T-helper 17 cell (primary cell): ENCODE data around the gene ASCC1. TPM values are rescaled to one million over a fixed set of nuclear protein-coding genes. Genes with fewer than 3 reads are reported as not detected.

ENCODE experiments used
- ATAC-seq: fragments of 150-1000 bp; cut with Tn5 transposase; 2 replicates; pipeline ENCODE4 v1.10.0; 2021; ENCODE audit warnings: mild to moderate bottlenecking, moderate library complexity
- DNase-seq, 3 donors: peaks; one replicate each; pipeline versions ENCODE4 v3.0.0 to v3.0.0-alpha.2; 2020 to 2021
- H3K9me3 ChIP-seq: one replicate; pipeline ENCODE4 v1.7.0; 2013; ENCODE audit warnings: low read length, mild to moderate bottlenecking; ENCODE audit not compliant: control insufficient read depth, poor library complexity, severe bottlenecking
- H3K27ac Mint-ChIP-seq: one replicate; pipeline ENCODE4 v1.8.0; 2022; ENCODE audit warnings: mild to moderate bottlenecking, moderate library complexity, mixed read lengths
- H3K27me3 Mint-ChIP-seq: one replicate; pipeline ENCODE4 v1.8.0; 2022; ENCODE audit warnings: mixed read lengths
- H3K36me3 Mint-ChIP-seq: one replicate; pipeline ENCODE4 v1.8.0; 2022; ENCODE audit warnings: low read depth, mixed read lengths
- H3K4me1 Mint-ChIP-seq: one replicate; pipeline ENCODE4 v1.8.0; 2022; ENCODE audit warnings: mild to moderate bottlenecking, mixed read lengths
- H3K4me3 Mint-ChIP-seq: one replicate; pipeline ENCODE4 v1.8.0; 2022; ENCODE audit warnings: mild to moderate bottlenecking, moderate library complexity, mixed read lengths
- total RNA-seq, 4 donors: library from RNA in 2 of 4; stranded (reverse) in 2 of 4; gene quantifications; one replicate each; pipeline ENCODE4 v1.2.3 and lab custom pipeline; 2022 to 2026

The ASCC1 gene
- total RNA-seq, 2 donors from 2014 or later, result 14.0 to 14.6 TPM

DNA sequence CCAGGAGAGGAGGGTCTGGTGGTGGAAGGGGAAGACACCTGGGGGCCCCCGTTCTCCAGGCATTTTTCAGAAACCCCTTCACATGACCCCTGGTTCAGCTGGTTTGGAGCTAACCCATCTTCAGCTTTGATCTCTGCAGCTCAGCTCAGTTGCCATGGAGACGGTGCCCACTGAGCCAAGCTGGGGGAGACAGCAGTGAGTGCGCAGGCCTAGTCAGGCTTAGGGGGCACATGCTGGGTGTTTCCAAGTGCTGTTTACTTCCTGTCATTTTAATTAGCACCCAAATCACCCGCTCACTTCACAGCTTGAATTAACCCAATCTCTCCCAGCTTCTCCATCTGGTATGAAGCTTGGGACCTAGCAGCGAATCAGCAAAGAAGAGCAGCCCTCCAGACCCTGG lies 136.7 kb downstream of the ASCC1 start:
- Mint-ChIP-seq H3K4me3 (peak overlapping the region; percentile 99), H3K4me1 (peaks cover 83% of the 10 kb centered on the region), H3K27ac (peak overlapping the region; percentile 99), H3K27me3 (no peaks in the 10 kb centered on the region), H3K36me3 (peaks cover 6% of the 10 kb centered on the region)
- no peaks in the 10 kb centered on the region for H3K9me3 ChIP-seq
- DNase-seq (peak; percentile 40 to 67 (median 50)), ATAC-seq (peak; percentile 56)

DNA sequence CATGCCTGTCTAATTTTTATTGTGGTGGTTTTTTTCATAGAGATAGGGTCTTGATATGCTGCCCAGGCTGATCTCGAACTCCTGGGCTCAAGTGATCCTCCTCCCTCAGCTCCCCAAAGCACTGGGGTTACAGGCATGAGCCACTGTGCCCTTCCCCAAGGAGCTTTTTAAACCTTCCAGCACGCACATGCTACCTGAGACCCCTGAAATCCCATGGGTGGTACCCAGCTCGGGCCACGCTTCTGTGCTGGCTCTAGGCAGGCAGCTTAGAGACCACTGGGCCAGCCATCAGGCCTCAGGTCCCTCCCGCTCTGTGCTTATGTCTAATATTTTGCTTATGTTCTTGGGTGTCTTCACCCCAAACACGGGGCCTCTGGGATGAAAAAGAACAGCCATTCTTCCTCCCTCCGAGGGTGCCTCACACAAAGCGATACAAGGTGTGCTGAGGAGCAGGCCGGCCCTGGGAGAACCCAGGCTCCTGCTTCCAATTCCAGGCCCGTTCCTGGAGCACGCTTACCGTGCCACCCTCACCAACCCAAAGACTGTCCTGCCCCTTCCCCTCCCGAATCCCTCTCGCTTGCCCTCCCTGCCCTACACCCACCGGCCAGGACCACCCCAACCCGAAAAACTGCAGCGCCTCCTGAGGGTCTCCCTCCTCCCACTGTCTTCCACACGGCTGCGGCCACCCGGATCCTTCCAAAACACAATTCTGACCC lies 138.6 kb downstream of the ASCC1 start:
- Mint-ChIP-seq H3K36me3 (peaks cover 6% of the 10 kb centered on the region), H3K27ac (peak overlapping the region; percentile 99), H3K4me3 (peak overlapping the region; percentile 84), H3K27me3 (no peaks in the 10 kb centered on the region), H3K4me1 (peaks cover 73% of the 10 kb centered on the region)
- H3K9me3 ChIP-seq, result no peaks in the 10 kb centered on the region
- DNase-seq (no peak), ATAC-seq (no peak)

DNA sequence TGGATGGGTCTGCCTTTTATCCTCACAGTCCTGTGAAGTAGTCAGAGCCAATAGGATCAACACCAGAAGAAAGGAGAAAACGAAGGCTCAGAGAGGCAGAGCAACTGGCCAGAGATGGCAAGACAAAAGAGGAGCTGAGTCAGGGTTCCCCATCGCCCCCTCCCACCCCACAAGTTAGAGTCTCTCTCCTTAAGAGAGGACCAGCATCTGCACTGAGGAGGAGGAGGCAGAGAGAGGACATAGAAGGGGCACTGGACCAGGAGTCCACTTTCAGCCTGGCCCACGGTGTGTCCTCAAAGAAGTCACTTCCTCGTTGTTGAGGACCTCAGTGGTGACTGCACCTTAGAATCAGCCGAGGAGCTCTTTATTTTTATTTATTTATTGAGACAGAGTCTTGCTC lies 139.3 kb downstream of the ASCC1 start:
- no peaks in the 10 kb centered on the region for H3K9me3 ChIP-seq
- ATAC-seq (no peak), DNase-seq (no peak)
- peaks cover 66% of the 10 kb centered on the region for H3K4me1 Mint-ChIP-seq
- no peaks in the 10 kb centered on the region for H3K27me3 Mint-ChIP-seq
- peak overlapping the region; percentile 99 for H3K27ac Mint-ChIP-seq
- H3K4me3 Mint-ChIP-seq, result peak overlapping the region; percentile 84
- peaks cover 6% of the 10 kb centered on the region for H3K36me3 Mint-ChIP-seq

DNA sequence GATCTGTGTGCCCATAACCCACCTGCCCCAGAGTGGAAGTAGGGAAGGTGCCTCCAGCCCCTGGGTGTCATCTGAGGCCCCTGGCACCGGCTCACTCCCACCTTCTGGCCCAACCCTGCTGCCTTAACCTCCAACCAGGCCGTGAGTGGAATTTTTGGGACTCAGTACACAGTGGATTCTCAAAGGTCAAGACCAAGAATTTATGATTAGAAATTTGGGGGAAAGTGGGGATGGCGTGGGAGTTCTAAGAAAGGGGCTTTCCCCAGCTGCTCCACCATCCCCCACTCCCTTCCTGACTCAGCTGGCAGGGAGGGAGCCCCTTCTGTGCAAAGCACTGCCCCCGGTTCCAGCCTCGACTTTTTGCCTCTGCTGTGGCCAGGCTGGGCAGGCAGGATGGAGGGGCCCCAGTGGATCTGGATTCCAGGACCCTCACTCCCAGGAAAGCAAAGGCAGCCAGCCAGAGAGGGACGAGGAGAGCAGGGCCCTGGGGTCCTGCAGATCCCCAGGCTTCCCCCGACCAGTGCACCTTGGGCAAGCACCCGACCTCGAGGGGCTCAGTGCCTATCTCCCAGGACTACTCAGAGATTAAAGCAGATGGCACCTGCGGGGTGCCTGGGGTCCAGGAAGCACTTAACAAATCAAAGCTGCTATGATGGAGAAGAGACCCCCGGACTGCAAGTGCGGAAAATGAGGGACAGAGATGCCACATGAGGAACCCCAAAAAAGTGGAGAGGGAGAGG lies 140.5 kb downstream of the ASCC1 start:
- peaks cover 6% of the 10 kb centered on the region for H3K36me3 Mint-ChIP-seq
- ATAC-seq (no peak), DNase-seq (no peak)
- H3K4me1 Mint-ChIP-seq, result peaks cover 62% of the 10 kb centered on the region
- no peaks in the 10 kb centered on the region for H3K27me3 Mint-ChIP-seq
- H3K4me3 Mint-ChIP-seq, result peak overlapping the region; percentile 84
- H3K9me3 ChIP-seq, result no peaks in the 10 kb centered on the region
- H3K27ac Mint-ChIP-seq, result peak overlapping the region; percentile 99

DNA sequence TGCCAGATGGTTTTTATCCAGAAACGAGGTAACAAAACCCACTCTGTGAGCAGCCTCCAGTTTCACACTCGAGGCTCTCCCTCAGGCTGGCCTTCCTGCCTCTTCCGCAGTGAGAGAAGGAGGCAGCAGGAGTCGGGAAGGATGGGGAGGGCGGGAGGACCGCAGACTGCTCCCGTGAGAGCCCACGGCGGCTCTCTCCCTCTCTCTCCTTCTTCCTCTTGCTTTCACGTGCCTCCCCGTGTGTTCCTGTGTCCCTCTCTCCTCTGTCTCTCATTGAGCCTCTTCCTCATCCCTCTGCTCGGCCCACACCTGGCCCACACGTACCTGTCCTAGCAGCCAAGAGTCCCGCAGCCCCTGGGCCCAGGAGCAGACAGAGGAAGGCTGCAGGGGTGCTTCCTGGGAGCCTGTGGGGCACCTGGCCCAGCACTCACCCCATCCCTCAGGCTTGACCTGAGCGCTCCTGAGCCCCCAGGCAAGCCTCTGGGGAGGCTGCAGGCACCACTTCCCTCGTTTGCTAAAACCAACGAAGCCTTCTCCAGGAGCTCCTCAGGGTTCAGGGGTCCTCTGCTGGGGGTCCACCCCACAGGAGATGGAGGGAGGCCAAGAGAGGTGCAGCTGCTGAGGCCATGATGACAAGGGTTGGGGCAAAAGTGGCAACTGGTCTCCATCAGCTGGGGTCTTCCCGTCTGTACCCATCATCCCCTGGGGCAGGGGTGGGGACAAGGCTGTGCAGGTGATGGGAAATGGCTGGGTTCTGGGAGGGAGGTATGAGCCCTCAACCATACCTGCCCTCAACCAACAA lies 141.3 kb downstream of the ASCC1 start:
- ATAC-seq (no peak), DNase-seq (no peak)
- H3K27ac Mint-ChIP-seq, result peak overlapping the region; percentile 99
- peak overlapping the region; percentile 84 for H3K4me3 Mint-ChIP-seq
- H3K9me3 ChIP-seq, result no peaks in the 10 kb centered on the region
- H3K4me1 Mint-ChIP-seq, result peaks cover 58% of the 10 kb centered on the region
- no peaks in the 10 kb centered on the region for H3K27me3 Mint-ChIP-seq
- peaks cover 8% of the 10 kb centered on the region for H3K36me3 Mint-ChIP-seq

DNA sequence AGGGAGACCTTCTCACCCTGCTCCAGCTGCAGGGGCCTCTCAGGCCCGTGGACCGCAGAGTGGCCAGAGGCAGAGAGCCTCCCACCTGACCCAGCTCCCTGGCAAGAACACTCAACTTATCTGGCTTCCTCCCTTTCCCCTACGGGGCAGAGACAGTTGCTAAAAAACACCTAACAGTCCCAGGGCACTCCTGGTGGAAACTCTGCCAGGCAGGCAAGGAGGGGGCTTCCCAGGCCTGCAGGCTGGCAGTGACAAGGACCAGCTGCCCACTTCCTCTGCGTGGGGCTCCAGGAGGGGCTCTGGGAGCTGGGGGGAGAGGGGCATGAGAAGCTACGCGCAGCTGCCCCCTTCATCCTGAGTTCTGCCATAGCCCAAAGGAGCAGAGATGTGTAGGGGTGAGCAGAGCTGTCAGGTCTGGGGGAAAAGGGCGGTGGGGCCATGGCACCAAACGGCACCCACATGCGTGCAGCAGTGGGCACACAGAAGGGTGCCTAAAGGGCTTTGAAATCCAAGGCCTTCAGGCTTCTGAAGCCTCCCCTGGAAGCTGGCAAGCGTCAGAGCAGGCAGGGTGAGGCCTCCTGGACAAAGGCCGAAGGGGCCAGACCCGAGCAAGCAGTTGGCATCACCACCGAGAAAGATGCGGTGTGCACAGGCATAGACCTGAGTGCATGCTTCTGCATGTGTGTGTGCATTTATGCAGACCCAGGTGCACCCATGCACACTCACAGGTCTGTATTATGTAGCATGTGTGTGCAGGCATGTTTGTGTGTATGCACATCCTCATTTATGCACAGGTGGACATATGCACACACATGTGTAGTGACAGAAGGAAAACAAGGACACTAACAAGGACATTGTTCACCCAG lies 142.1 kb downstream of the ASCC1 start:
- H3K4me3 Mint-ChIP-seq, result no peak overlapping the region
- H3K27me3 Mint-ChIP-seq, result no peaks in the 10 kb centered on the region
- peaks cover 57% of the 10 kb centered on the region for H3K4me1 Mint-ChIP-seq
- DNase-seq, result no peak
- peak overlapping the region; percentile 99 for H3K27ac Mint-ChIP-seq
- no peak for ATAC-seq
- peaks cover 13% of the 10 kb centered on the region for H3K36me3 Mint-ChIP-seq
- no peaks in the 10 kb centered on the region for H3K9me3 ChIP-seq

DNA sequence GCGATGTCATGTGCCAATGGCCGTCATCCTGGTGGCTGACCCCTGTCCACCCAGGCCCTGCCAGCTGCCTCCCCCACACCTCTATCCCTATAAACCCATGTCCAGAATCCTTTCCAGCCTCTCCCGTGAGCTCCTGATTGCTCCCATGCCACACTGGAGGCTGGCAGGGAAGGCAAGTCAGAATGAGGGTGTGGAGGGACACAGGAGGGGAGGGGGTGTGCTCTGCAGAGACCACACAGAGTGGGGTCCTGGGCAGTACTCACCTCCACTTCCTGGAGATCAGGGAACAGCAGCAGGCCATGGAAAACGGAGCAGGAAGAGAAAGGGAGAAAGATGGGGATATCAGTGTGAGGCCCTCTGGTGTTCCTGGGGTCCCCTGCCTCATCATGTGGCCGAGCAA lies 143.4 kb downstream of the ASCC1 start:
- Mint-ChIP-seq H3K27me3 (no peaks in the 10 kb centered on the region), H3K27ac (peak overlapping the region; percentile 99), H3K4me3 (no peak overlapping the region), H3K4me1 (peaks cover 53% of the 10 kb centered on the region), H3K36me3 (peaks cover 12% of the 10 kb centered on the region)
- ATAC-seq (no peak), DNase-seq (no peak)
- H3K9me3 ChIP-seq, result no peaks in the 10 kb centered on the region

DNA sequence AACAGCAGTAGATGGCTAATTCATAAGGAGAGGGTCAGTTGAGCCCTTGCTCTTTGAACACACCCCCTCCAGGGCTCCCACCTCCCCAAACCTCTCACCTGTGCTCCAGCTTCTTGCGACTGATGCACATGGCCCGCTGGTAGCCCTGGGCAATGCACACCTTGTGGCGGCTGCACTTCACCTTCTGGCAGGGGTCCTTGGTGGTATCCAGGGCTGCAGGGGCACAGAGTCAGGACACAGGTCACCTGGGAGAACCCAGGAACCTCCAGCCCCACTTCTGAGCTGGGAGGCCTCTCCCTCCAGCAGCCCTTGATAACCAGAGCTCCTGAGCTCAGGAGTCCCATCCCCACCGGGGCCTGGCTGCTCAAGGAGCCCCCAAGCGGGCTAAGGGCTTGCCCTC lies 144.0 kb downstream of the ASCC1 start:
- Mint-ChIP-seq H3K27ac (peak overlapping the region; percentile 99), H3K36me3 (peaks cover 12% of the 10 kb centered on the region), H3K4me3 (no peak overlapping the region), H3K4me1 (peaks cover 47% of the 10 kb centered on the region), H3K27me3 (no peaks in the 10 kb centered on the region)
- DNase-seq, result no peak
- ATAC-seq, result no peak
- H3K9me3 ChIP-seq, result no peaks in the 10 kb centered on the region

DNA sequence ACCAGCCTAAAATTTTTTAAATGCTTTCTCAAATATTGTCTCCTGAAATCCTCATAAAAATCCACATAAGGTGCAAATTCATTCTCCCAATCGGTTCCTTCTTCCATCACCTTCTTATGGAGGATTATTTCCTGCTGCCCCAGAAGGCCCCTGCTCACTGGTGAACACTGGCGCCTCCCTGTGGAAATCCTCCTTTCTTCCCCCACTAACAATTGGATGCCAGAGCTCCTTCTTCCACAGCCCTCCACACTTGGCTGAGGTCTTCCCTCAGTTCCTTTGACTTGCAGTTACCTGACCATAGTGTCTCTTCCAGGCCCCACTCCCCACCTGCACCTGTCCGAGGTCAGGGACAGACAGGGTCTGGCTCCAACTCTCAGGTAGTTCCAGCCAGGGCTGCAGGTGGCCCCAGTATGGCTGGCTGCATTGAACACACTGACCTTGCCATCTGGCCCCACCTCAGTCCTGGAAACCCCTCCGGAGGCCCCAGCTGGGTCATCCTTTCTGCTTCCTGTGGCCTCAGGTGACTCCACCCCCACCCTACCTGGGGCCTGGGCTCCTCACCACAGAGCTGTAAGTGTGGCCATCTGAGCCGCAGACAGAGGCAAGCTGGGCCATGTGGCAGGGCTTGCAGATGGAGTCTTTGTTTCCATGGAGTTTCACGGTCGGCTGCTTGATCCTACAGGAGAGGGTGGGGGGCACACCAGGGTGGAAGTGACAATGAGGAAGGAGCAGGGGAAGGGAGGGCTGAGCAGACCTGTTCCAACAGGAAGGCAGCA lies 146.1 kb downstream of the ASCC1 start:
- ATAC-seq (no peak), DNase-seq (no peak)
- Mint-ChIP-seq H3K4me3 (no peak overlapping the region), H3K27me3 (no peaks in the 10 kb centered on the region), H3K36me3 (peaks cover 10% of the 10 kb centered on the region), H3K27ac (peak overlapping the region; percentile 96), H3K4me1 (peaks cover 29% of the 10 kb centered on the region)
- H3K9me3 ChIP-seq, result no peaks in the 10 kb centered on the region

DNA sequence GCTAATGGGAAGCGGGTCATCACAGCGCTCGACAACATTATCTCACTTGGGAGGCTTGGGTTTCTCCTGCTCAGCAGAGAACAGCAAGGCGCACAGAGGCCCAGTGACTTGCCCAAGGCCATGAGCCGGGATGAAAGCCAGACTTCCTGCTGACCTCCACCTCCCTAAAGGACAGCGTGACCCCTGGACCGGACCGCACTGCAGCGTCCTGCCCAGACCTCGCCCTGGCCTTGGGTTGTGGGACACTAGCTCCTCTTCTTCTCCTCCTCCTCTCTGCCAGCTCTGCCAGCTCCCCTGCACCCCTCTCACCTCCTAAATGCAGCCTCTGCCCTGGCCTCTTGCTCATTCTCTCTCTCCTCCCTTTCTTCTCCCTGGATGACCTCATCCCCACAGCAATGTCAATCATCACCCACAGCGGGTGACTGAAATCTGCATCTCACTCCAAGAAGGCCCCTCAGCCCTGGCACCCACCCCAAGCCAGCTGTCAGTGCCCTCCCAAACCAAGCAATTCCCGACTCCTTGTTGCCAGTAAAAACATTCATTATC lies 147.1 kb downstream of the ASCC1 start:
- peak overlapping the region; percentile 86 for H3K4me3 Mint-ChIP-seq
- ATAC-seq (no peak), DNase-seq (no peak)
- H3K9me3 ChIP-seq, result no peaks in the 10 kb centered on the region
- no peaks in the 10 kb centered on the region for H3K27me3 Mint-ChIP-seq
- peaks cover 28% of the 10 kb centered on the region for H3K4me1 Mint-ChIP-seq
- H3K27ac Mint-ChIP-seq, result peak overlapping the region; percentile 96
- H3K36me3 Mint-ChIP-seq, result peaks cover 10% of the 10 kb centered on the region

DNA sequence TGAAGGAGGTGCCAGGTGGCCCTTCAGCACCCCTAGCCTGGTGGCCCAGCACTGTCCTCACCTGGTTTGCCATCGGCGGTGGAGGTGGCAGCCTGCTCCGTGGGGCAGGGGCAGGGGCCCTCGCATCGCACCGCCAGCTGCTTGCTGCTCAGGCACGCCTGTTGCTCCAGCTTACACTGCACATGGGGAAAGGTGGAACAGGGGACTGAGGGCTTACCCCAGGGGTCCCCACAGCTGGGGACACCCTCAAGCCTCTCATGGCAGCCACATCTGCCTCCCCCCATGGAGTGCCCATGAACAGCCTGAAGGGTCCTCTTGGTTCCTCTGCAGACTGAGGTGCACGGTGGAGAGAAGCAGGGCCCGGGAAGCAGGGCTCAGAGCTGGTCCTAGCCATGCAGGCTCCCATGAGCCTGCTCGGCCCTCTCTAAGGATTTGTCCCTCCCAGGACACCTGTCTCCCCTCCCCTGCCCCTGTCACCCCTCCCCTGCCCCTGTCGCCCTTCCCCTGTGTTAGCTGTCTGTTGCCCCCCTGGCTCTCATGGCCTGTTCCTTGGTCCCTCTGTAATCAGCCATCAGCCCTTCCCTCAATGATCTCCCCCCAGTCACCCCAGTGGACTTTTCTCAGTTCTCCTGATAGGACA lies 147.8 kb downstream of the ASCC1 start:
- peaks cover 10% of the 10 kb centered on the region for H3K36me3 Mint-ChIP-seq
- ATAC-seq (peak; percentile 11), DNase-seq (no peak)
- no peaks in the 10 kb centered on the region for H3K9me3 ChIP-seq
- H3K4me3 Mint-ChIP-seq, result peak overlapping the region; percentile 86
- H3K4me1 Mint-ChIP-seq, result peaks cover 23% of the 10 kb centered on the region
- H3K27me3 Mint-ChIP-seq, result no peaks in the 10 kb centered on the region
- no peak overlapping the region for H3K27ac Mint-ChIP-seq
